CD4-positive, alpha-beta memory T cell (primary cell): ENCODE results near the gene TRABD2B. TPM values are rescaled to one million over a fixed set of nuclear protein-coding genes. Genes with fewer than 3 reads are reported as not detected.

Experiments
- CTCF ChIA-PET: fragments of 350-600 bp; sonication (Branson Sonifier 250); formaldehyde crosslinking; loops from one replicate; lab custom pipeline; 2021; ENCODE audit warnings: inconsistent platforms; ENCODE audit not compliant: partially characterized antibody; lab: Charles Lee
- POLR2A ChIA-PET: fragments of 350-600 bp; sonication (Branson Sonifier 250); formaldehyde crosslinking; loops from one replicate; lab custom pipeline; 2021; ENCODE audit not compliant: partially characterized antibody; lab: Charles Lee
- DNase-seq, 5 donors: peaks; one replicate each; pipeline versions ENCODE4 v3.0.0 to v3.0.0-alpha.2; 2020 to 2022; ENCODE audit warnings: mixed read lengths in 1 of 5
- H3K27ac ChIP-seq: one replicate; pipeline ENCODE4 v1.7.0; 2013; ENCODE audit warnings: low read depth, low read length
- H3K27me3 ChIP-seq: 2 replicates; pipeline ENCODE4 v1.7.0; 2013; ENCODE audit warnings: mild to moderate bottlenecking, low read length, moderate library complexity; ENCODE audit not compliant: insufficient read depth
- H3K36me3 ChIP-seq: 2 replicates; pipeline ENCODE4 v1.7.0; 2013; ENCODE audit warnings: mild to moderate bottlenecking, low read length, moderate library complexity; ENCODE audit not compliant: insufficient read depth
- H3K4me1 ChIP-seq: 2 replicates; pipeline ENCODE4 v1.7.0; 2013; ENCODE audit warnings: mild to moderate bottlenecking, low read length, moderate library complexity; ENCODE audit not compliant: insufficient read depth
- H3K4me3 ChIP-seq, 2 donors: one replicate each; pipeline ENCODE4 v1.7.0; 2013; ENCODE audit warnings: low read length in 2 of 2, mild to moderate bottlenecking in 1 of 2
- H3K9me3 ChIP-seq, 2 donors: one replicate each; pipeline ENCODE4 v1.7.0; 2013; ENCODE audit warnings: low read length in 2 of 2, control low read depth in 1 of 2; ENCODE audit not compliant: control insufficient read depth in 1 of 2
- H3K27ac Mint-ChIP-seq, 7 donors: one replicate each; pipeline ENCODE4 v1.8.0; 2020 to 2021; ENCODE audit warnings: mixed read lengths in 7 of 7, mild to moderate bottlenecking in 6 of 7, inconsistent platforms in 3 of 7, moderate library complexity in 3 of 7
- H3K27me3 Mint-ChIP-seq, 2 donors: one replicate each; pipeline ENCODE4 v1.8.0; 2020 to 2021; ENCODE audit warnings: mixed read lengths in 2 of 2
- H3K36me3 Mint-ChIP-seq, 2 donors: one replicate each; pipeline ENCODE4 v1.8.0; 2020 to 2021; ENCODE audit warnings: mixed read lengths in 2 of 2, inconsistent platforms in 1 of 2, mild to moderate bottlenecking in 1 of 2
- H3K4me1 Mint-ChIP-seq, 4 donors: one replicate each; pipeline ENCODE4 v1.8.0; 2020 to 2021; ENCODE audit warnings: mixed read lengths in 4 of 4, mild to moderate bottlenecking in 1 of 4
- H3K4me3 Mint-ChIP-seq, 8 donors: one replicate each; pipeline ENCODE4 v1.8.0; 2020 to 2021; ENCODE audit warnings: mixed read lengths in 8 of 8, mild to moderate bottlenecking in 7 of 8, moderate library complexity in 6 of 8, inconsistent platforms in 3 of 8
- H3K9me3 Mint-ChIP-seq, 8 donors: one replicate each; pipeline ENCODE4 v1.8.0; 2020 to 2021; ENCODE audit warnings: mixed read lengths in 8 of 8, mild to moderate bottlenecking in 5 of 8, inconsistent platforms in 3 of 8, moderate library complexity in 1 of 8
- intact Hi-C: fragments of 100-400 bp; cut with micrococcal nuclease; formaldehyde crosslinking; loops from one replicate; pipeline ENCODE4 v1.15.1; 2023
- polyA plus RNA-seq, 2 donors: library from polyadenylated mRNA; unstranded; fragments of 300-500 nt; fragmentation: Illumina TruSeq; gene quantifications; one replicate each; pipeline ENCODE4 v1.2.3, GENCODE V29; 2021
- total RNA-seq, 2 experiments: library from RNA; stranded (reverse); gene quantifications; one replicate each; pipeline ENCODE4 v1.2.3, GENCODE V29; 2021

The TRABD2B gene
- total and polyA plus RNA-seq, 4 experiments from 2014 or later, result not detected

- H3K4me1 ChIP-seq, result no peaks in the 10 kb centered on the region
- Mint-ChIP-seq H3K27ac (no peak overlapping the region), H3K4me1 (no peaks in the 10 kb centered on the region), H3K36me3 (no peaks in the 10 kb centered on the region), H3K27me3 (peaks cover 6 to 7% of the 10 kb centered on the region in 2 donors), H3K9me3 (no peaks in the 10 kb centered on the region), H3K4me3 (no peak overlapping the region)
- CTCF ChIA-PET, result no interaction called here
- no peak overlapping the region for H3K4me3 ChIP-seq
- no peaks in the 10 kb centered on the region for H3K9me3 ChIP-seq
- no peaks in the 10 kb centered on the region for H3K36me3 ChIP-seq
- no peaks in the 10 kb centered on the region for H3K27me3 ChIP-seq
- intact Hi-C loops, result no loop called here
- no peak overlapping the region for H3K27ac ChIP-seq
- POLR2A ChIA-PET, result no interaction called here
- no peak for DNase-seq
Measured at GRCh38 chr1:47907177-47907528, 90.0 kb downstream of the TRABD2B start.

GRCh38 chr1:47906527-47907176 lies 90.5 kb downstream of the TRABD2B start:
- no peak overlapping the region for H3K4me3 Mint-ChIP-seq
- peaks cover 7 to 9% of the 10 kb centered on the region in 2 donors for H3K27me3 Mint-ChIP-seq
- H3K27ac Mint-ChIP-seq, result no peak overlapping the region
- intact Hi-C loops, result no loop called here
- Histone ChIP-seq H3K36me3 (no peaks in the 10 kb centered on the region), H3K27me3 (no peaks in the 10 kb centered on the region), H3K9me3 (no peaks in the 10 kb centered on the region), H3K4me1 (no peaks in the 10 kb centered on the region), H3K27ac (no peak overlapping the region), H3K4me3 (no peak overlapping the region)
- no peaks in the 10 kb centered on the region for H3K36me3 Mint-ChIP-seq
- ChIA-PET CTCF (no interaction called here), POLR2A (no interaction called here)
- H3K4me1 Mint-ChIP-seq, result no peaks in the 10 kb centered on the region
- no peaks in the 10 kb centered on the region for H3K9me3 Mint-ChIP-seq
- no peak for DNase-seq

GRCh38 chr1:47906009-47906432 lies 91.2 kb downstream of the TRABD2B start:
- Histone ChIP-seq H3K9me3 (no peaks in the 10 kb centered on the region), H3K36me3 (no peaks in the 10 kb centered on the region), H3K4me1 (no peaks in the 10 kb centered on the region), H3K27ac (no peak overlapping the region), H3K4me3 (no peak overlapping the region), H3K27me3 (no peaks in the 10 kb centered on the region)
- Mint-ChIP-seq H3K36me3 (no peaks in the 10 kb centered on the region), H3K27ac (no peak overlapping the region), H3K4me1 (no peaks in the 10 kb centered on the region), H3K4me3 (no peak overlapping the region), H3K27me3 (peaks cover 7 to 12% of the 10 kb centered on the region in 2 donors), H3K9me3 (no peaks in the 10 kb centered on the region)
- ChIA-PET CTCF (no interaction called here), POLR2A (no interaction called here)
- intact Hi-C loops, result no loop called here
- no peak for DNase-seq

GRCh38 chr1:47903723-47904122 lies 93.5 kb downstream of the TRABD2B start:
- Mint-ChIP-seq H3K36me3 (no peaks in the 10 kb centered on the region), H3K4me3 (peak overlapping the region in 1 of 8 donors; percentile 11), H3K27me3 (peaks cover 3 to 12% of the 10 kb centered on the region in 2 donors), H3K9me3 (no peaks in the 10 kb centered on the region), H3K27ac (no peak overlapping the region), H3K4me1 (no peaks in the 10 kb centered on the region)
- ChIA-PET CTCF (no interaction called here), POLR2A (no interaction called here)
- Histone ChIP-seq H3K27me3 (no peaks in the 10 kb centered on the region), H3K36me3 (no peaks in the 10 kb centered on the region), H3K9me3 (no peaks in the 10 kb centered on the region), H3K4me1 (no peaks in the 10 kb centered on the region), H3K4me3 (no peak overlapping the region), H3K27ac (no peak overlapping the region)
- intact Hi-C loops, result no loop called here
- no peak for DNase-seq

- CTCF ChIA-PET, result no interaction called here
Measured at GRCh38 chr1:47901001-47901575, 96.1 kb downstream of the TRABD2B start.

GRCh38 chr1:47898133-47898845 lies 98.9 kb downstream of the TRABD2B start:
- H3K9me3 Mint-ChIP-seq, result no peaks in the 10 kb centered on the region
- no peaks in the 10 kb centered on the region for H3K4me1 Mint-ChIP-seq
- peaks cover 2 to 10% of the 10 kb centered on the region in 2 donors for H3K27me3 Mint-ChIP-seq
- Histone ChIP-seq H3K27ac (no peak overlapping the region), H3K27me3 (no peaks in the 10 kb centered on the region), H3K9me3 (no peaks in the 10 kb centered on the region), H3K4me3 (no peak overlapping the region), H3K36me3 (no peaks in the 10 kb centered on the region), H3K4me1 (no peaks in the 10 kb centered on the region)
- H3K4me3 Mint-ChIP-seq, result no peak overlapping the region
- POLR2A ChIA-PET, result no interaction called here
- no peak overlapping the region for H3K27ac Mint-ChIP-seq
- DNase-seq, result no peak
- H3K36me3 Mint-ChIP-seq, result no peaks in the 10 kb centered on the region
- CTCF ChIA-PET, result no interaction called here
- intact Hi-C loops, result no loop called here

More at GRCh38 chr1:47901001-47901575, 96.1 kb downstream of the TRABD2B start:
- no peak overlapping the region for H3K27ac Mint-ChIP-seq
- no peak overlapping the region for H3K27ac ChIP-seq
- no peak overlapping the region for H3K4me3 Mint-ChIP-seq
- H3K27me3 Mint-ChIP-seq, result peaks cover 0 to 10% of the 10 kb centered on the region in 2 donors
- H3K27me3 ChIP-seq, result no peaks in the 10 kb centered on the region
- POLR2A ChIA-PET, result no interaction called here
- no peaks in the 10 kb centered on the region for H3K4me1 Mint-ChIP-seq
- H3K9me3 ChIP-seq, result no peaks in the 10 kb centered on the region
- no peak overlapping the region for H3K4me3 ChIP-seq
- H3K36me3 Mint-ChIP-seq, result no peaks in the 10 kb centered on the region
- no peaks in the 10 kb centered on the region for H3K36me3 ChIP-seq
- intact Hi-C loops, result no loop called here
- H3K4me1 ChIP-seq, result no peaks in the 10 kb centered on the region
- H3K9me3 Mint-ChIP-seq, result no peaks in the 10 kb centered on the region
- no peak for DNase-seq

- intact Hi-C loops, result no loop called here
- Histone ChIP-seq H3K4me1 (no peaks in the 10 kb centered on the region), H3K36me3 (no peaks in the 10 kb centered on the region), H3K27me3 (no peaks in the 10 kb centered on the region), H3K9me3 (no peaks in the 10 kb centered on the region), H3K4me3 (no peak overlapping the region), H3K27ac (no peak overlapping the region)
- Mint-ChIP-seq H3K4me1 (no peaks in the 10 kb centered on the region), H3K4me3 (no peak overlapping the region), H3K27me3 (peaks cover 2% of the 10 kb centered on the region in 2 donors), H3K9me3 (no peaks in the 10 kb centered on the region), H3K36me3 (no peaks in the 10 kb centered on the region), H3K27ac (no peak overlapping the region)
- ChIA-PET POLR2A (no interaction called here), CTCF (no interaction called here)
- no peak for DNase-seq
Measured at GRCh38 chr1:47895279-47896125, 101.7 kb downstream of the TRABD2B start.
